ENCODE measurements around the gene CXXC5. TPM values are rescaled to one million over a fixed set of nuclear protein-coding genes. Genes with fewer than 3 reads are reported as not detected.

CXXC5 gene
- total RNA-seq, 1 donor: 82.8 TPM

DNA sequence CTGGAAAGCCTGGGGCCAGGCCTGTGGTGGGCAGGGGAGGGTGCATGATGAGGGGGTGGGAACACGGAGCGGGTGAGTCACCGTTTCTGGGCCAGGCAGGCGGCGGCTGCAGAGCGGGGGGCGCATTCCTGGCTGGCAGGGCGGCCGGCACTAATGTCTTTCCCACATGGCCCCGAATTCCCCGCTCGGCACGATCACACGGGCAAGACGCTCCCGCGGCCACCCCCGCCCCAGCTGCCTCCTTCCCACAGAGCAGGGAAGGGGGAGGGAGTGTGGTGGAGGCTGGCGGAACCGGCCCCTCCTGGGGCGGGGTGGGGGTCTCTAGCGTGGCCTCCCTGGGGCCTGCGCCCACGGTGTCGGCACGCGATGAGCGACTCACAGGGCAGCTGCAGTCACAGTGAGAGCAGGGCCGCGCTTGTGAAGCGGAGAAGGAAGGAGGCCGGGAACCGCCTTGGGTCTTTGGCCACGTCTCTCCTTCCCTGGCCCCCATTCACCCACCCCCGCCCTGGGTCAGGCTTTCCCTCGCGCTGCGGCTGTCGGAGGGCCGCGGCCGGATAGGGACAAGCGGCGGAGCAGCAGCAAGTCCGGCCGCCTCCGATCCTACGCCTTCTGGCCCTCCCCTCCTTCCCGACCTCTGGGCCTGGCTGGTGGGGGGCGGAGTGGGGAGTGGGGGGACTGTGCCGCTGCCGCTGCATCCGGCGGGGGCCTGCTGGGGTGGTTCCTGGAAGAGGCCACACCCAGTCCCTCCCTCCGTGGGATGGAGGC, 48.9 kb downstream of the CXXC5 start:
- peaks cover 36% of the 10 kb centered on the region for H3K4me1 ChIP-seq (ENCODE audit: insufficient read depth, low read length)
- H3K4me3 ChIP-seq (ENCODE audit: low read length): no peak overlapping the region
- H3K27me3 ChIP-seq (ENCODE audit: insufficient read depth, low read length): peaks cover 24% of the 10 kb centered on the region
- no peaks in the 10 kb centered on the region for H3K9me3 ChIP-seq (ENCODE audit: low read depth, low read length)

DNA sequence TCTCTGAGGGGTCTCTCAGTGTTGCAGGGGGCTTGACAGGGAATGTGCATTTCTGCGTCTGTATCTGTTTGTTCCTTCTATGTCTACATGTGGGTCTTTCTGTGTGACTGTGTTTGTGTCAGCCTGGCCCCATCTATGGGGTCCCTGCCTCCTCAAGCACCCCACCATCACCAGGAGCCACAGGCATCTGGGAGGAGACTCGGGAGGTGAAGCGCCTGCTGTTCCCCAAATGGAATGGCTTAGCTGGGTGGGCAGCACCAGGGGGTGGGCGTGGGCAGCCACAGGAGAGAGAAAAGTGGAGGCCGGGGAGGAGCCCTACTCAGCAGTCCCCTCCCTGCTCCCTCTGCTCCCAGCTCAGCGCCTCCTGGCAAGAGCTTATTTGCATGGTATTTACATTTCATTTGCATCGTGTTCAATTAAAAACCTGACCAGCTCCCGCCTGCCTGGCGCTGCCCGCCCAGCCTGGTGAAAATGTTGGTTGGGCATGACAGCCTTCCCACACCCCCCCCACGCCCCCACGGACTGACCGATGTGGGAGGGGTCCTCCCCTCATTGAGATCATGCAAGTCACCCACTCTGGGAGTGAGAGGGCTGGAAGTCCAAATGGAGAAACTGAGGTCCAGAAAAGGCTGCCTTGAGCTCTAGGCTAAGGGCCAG, 50.5 kb downstream of the CXXC5 start:
- Histone ChIP-seq H3K4me1 (ENCODE audit: insufficient read depth, low read length) (peaks cover 36% of the 10 kb centered on the region), H3K9me3 (ENCODE audit: low read depth, low read length) (no peaks in the 10 kb centered on the region), H3K4me3 (ENCODE audit: low read length) (no peak overlapping the region), H3K27me3 (ENCODE audit: insufficient read depth, low read length) (peaks cover 24% of the 10 kb centered on the region)

DNA sequence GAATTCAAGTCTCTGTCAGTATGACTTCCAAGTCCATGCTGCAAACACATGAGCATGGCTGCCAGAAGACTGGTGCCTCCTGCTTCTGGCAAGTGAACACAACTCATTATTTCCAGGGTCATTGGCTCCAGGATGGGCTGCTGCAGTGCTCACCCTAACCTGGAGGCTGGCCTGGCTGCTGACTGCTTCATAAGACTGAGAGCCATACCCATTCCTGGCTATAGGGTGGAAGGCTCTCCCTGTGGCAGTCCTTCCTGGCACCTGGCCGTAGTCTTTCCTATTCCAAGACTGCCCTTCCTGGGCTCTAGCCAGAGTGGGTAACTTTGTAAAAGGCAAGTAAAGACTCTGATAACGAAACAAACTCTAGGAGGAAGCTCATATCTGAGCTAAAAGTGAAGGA, 51.2 kb downstream of the CXXC5 start:
- Histone ChIP-seq H3K4me3 (ENCODE audit: low read length) (no peak overlapping the region), H3K9me3 (ENCODE audit: low read depth, low read length) (no peaks in the 10 kb centered on the region), H3K4me1 (ENCODE audit: insufficient read depth, low read length) (peaks cover 36% of the 10 kb centered on the region), H3K27me3 (ENCODE audit: insufficient read depth, low read length) (peaks cover 24% of the 10 kb centered on the region)

DNA sequence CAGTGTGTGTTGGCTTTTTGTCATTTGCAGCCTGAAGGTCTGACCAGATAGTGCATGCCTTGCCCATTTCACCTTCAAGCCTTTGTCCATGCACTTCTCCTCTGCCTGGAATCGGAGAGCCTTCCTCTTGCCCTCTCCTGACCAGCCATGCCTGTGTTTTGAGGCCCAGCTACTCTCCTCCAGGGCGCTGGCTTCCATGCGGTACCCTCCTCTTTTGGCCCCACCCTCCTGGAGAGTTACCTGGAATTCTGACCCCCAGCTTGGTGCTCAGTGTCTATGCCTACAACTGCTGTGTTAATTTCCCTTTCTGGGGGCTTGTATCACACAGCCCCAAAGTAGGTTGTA, 52.5 kb downstream of the CXXC5 start:
- Histone ChIP-seq H3K9me3 (ENCODE audit: low read depth, low read length) (no peaks in the 10 kb centered on the region), H3K4me1 (ENCODE audit: insufficient read depth, low read length) (peaks cover 36% of the 10 kb centered on the region), H3K27me3 (ENCODE audit: insufficient read depth, low read length) (peaks cover 24% of the 10 kb centered on the region), H3K4me3 (ENCODE audit: low read length) (no peak overlapping the region)

DNA sequence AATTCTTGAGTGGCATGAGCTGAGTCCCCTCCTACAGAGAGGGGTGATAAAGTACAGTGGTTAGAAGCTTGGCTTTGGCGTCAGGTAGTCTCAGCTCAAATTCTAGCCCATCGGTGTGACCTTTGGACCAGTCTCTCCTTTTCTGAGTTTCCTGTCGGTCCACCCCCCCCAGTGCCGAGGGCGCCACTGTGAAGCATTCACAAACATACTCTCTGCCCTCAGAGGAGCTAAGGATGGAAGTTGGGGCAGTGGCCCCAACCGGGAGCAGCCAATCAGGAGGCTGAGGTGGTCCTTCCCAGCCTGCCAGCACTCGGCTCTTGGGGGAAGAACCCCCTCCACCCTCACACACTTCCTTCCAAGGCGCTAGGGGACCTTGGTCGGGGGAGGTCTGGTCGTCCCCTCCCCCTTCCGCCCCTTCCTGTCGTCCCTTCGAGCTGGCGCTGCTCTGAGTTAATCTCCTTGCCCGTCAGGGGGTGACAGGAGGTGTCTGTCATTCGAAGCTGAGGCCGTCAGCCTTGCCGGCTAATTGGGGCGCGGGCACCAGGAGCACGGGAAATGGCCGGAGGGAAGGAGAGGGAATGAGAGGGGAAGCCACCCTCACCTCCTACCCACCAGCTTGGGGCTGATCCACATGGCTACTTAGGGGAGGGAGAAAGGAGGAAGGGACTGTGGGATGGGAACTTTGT, 53.0 kb downstream of the CXXC5 start:
- H3K4me3 ChIP-seq (ENCODE audit: low read length): no peak overlapping the region
- H3K4me1 ChIP-seq (ENCODE audit: insufficient read depth, low read length): peaks cover 36% of the 10 kb centered on the region
- no peaks in the 10 kb centered on the region for H3K9me3 ChIP-seq (ENCODE audit: low read depth, low read length)
- H3K27me3 ChIP-seq (ENCODE audit: insufficient read depth, low read length): peaks cover 24% of the 10 kb centered on the region

- H3K4me3 ChIP-seq (ENCODE audit: low read length): no peak overlapping the region
- H3K27me3 ChIP-seq (ENCODE audit: insufficient read depth, low read length): peaks cover 17% of the 10 kb centered on the region
- H3K9me3 ChIP-seq (ENCODE audit: low read depth, low read length): no peaks in the 10 kb centered on the region
- peaks cover 23% of the 10 kb centered on the region for H3K4me1 ChIP-seq (ENCODE audit: insufficient read depth, low read length)
Observed at GRCh38 chr5:139702548-139702947, 54.4 kb downstream of the CXXC5 start.

DNA sequence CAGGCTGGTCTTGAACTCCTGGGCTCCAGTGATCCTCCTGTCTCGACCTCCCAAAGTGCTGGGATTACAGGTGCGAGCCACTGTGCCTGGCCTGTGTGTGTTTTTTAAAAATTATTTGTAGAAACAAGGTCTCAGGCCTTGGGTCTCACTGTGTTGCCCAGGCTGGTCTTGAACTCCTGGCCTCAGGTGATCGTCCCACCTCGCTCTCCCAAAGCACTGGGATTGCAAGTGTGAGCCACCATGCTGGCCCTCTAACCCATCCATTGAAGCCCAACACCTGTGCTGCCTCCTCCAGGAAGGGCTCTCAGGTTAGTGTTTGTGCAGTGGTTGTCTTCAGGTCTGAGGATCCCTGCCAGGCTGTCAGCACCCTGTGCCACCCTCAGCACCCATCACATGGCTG, 56.6 kb downstream of the CXXC5 start:
- H3K9me3 ChIP-seq (ENCODE audit: low read depth, low read length): no peaks in the 10 kb centered on the region
- H3K27me3 ChIP-seq (ENCODE audit: insufficient read depth, low read length): peaks cover 11% of the 10 kb centered on the region
- peaks cover 22% of the 10 kb centered on the region for H3K4me1 ChIP-seq (ENCODE audit: insufficient read depth, low read length)
- H3K4me3 ChIP-seq (ENCODE audit: low read length): no peak overlapping the region

DNA sequence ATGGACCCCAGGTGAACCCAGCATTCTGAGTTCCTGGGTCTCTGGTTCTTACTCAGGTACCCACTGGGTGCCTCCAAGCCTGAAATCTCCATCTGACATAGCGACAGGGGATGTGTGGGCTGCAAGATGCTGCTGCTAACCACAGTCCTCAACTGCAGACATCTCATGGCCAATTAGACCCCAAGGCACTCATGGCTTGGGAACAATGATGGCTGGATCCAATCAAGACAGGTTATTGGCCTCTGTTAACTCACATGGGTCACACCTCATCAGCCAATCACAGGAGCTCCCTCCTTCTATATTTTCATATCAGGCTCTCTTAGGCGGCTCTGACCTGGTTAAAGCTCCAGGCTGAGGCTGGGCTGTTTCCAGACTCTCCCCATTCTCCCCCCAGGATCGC, 57.0 kb downstream of the CXXC5 start:
- Histone ChIP-seq H3K4me3 (ENCODE audit: low read length) (no peak overlapping the region), H3K9me3 (ENCODE audit: low read depth, low read length) (no peaks in the 10 kb centered on the region), H3K27me3 (ENCODE audit: insufficient read depth, low read length) (peaks cover 13% of the 10 kb centered on the region)

DNA sequence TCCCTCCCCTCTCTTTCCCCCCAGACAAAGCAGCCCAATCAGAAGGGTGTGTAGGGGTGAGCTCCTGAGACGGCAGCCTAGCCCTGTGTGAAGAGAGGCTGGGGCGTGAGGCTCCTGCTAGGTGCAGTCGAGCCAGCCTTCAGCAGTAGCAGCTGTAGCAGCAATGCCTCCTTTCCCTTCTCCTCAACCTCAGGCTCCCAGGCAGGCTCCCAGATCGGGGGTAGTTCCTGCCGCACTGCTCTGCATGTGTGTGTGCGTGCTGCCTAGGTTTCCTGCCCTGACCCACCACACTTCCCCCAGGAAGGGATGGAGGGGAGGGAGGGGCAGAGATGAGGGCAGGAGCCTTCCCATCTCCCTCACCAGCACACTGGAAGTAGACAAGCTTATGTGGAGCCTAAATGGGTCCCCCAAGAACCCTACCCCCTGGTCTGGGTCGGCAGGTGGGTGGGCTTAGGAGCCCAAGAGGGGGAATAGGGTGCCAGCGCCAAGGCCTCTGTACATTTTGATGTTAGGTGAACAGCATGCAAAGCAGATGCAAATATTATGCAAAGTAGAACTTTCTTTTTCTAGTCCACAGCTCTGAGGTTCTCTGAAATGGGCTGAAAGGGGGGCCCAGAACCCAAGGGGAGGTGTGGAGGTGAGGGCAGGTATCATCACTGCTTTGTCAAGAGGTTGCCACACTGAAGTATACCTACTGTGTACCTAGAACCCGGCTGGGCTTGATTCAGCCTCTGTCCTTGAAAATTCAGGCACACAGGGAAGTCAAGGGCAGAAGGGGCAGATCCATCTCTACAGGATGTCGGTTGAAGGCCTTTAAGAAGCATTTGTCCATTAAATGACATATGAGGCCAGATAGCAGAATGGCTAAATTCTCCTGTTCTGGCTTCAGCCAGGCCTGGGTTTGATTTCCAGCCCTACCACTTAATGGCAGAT, 57.8 kb downstream of the CXXC5 start:
- Histone ChIP-seq H3K9me3 (ENCODE audit: low read depth, low read length) (no peaks in the 10 kb centered on the region), H3K4me1 (ENCODE audit: insufficient read depth, low read length) (peaks cover 30% of the 10 kb centered on the region), H3K27me3 (ENCODE audit: insufficient read depth, low read length) (peaks cover 17% of the 10 kb centered on the region), H3K4me3 (ENCODE audit: low read length) (no peak overlapping the region)

More for the DNA sequence above, 57.0 kb downstream of the CXXC5 start:
- H3K4me1 ChIP-seq (ENCODE audit: insufficient read depth, low read length): peaks cover 25% of the 10 kb centered on the region

DNA sequence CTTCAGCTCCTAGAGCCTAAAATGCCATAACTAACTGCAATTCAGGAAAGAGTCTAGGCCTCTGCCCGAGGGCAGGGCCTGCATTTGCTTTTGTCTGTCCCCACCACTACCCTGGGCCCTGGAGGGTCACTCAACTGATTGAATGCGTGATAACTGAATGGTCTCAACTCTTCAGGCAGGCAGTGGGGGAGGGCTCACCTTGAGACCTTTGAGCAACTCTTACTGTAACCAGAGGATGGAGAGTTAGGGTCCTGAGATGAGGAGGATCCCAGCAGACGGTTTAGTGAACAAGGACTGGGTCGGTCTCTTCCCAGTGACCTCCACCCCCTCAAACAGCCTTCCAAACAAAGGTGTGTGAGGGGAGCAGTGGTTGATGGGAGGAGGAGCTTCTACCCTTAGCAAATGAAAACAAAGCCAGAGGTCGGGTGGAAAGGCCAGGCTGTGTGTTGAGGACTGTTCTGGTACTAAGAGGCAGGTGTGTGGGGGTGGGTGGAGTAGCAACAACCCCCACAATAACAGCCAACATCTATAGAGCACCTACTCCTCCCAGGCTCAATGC, 59.4 kb downstream of the CXXC5 start:
- no peak overlapping the region for H3K4me3 ChIP-seq (ENCODE audit: low read length)
- H3K4me1 ChIP-seq (ENCODE audit: insufficient read depth, low read length): peaks cover 30% of the 10 kb centered on the region
- H3K27me3 ChIP-seq (ENCODE audit: insufficient read depth, low read length): peaks cover 17% of the 10 kb centered on the region
- H3K9me3 ChIP-seq (ENCODE audit: low read depth, low read length): no peaks in the 10 kb centered on the region

GRCh38 chr5:139708434-139708861, 60.3 kb downstream of the CXXC5 start:
- Histone ChIP-seq H3K9me3 (ENCODE audit: low read depth, low read length) (no peaks in the 10 kb centered on the region), H3K27me3 (ENCODE audit: insufficient read depth, low read length) (peaks cover 18% of the 10 kb centered on the region), H3K4me1 (ENCODE audit: insufficient read depth, low read length) (peaks cover 30% of the 10 kb centered on the region), H3K4me3 (ENCODE audit: low read length) (no peak overlapping the region)

GRCh38 chr5:139708877-139709581, 60.9 kb downstream of the CXXC5 start:
- H3K27me3 ChIP-seq (ENCODE audit: insufficient read depth, low read length): peaks cover 18% of the 10 kb centered on the region
- no peak overlapping the region for H3K4me3 ChIP-seq (ENCODE audit: low read length)

GRCh38 chr5:139709582-139710318, 61.6 kb downstream of the CXXC5 start:
- Histone ChIP-seq H3K4me3 (ENCODE audit: low read length) (no peak overlapping the region), H3K9me3 (ENCODE audit: low read depth, low read length) (no peaks in the 10 kb centered on the region), H3K4me1 (ENCODE audit: insufficient read depth, low read length) (peaks cover 30% of the 10 kb centered on the region), H3K27me3 (ENCODE audit: insufficient read depth, low read length) (peaks cover 18% of the 10 kb centered on the region)

More at GRCh38 chr5:139708877-139709581, 60.9 kb downstream of the CXXC5 start:
- no peaks in the 10 kb centered on the region for H3K9me3 ChIP-seq (ENCODE audit: low read depth, low read length)
- H3K4me1 ChIP-seq (ENCODE audit: insufficient read depth, low read length): peaks cover 30% of the 10 kb centered on the region

All from mononuclear cell (primary cell).